ENCODE results near the gene SLF2.
A peak's percentile ranks its signal among the peaks of the same experiment; 100 is the strongest.

Gene SLF2

GRCh38 chr10:100986952-100987684, 74.4 kb downstream of the SLF2 start, which contains the start of the genes MRPL43 and TWNK:
Gene MRPL43, minus strand, starts transcription at chr10:100987497. Its CDS starts 54 bp downstream, at chr10:100987443.
Gene TWNK, plus strand, starts transcription at chr10:100987543. Its CDS starts 668 bp downstream, at chr10:100988211.
- peak; percentile 84 for DNase-seq
- in situ Hi-C loops (cut with HindIII; ENCODE audit: low pct_ligation_motif_present, low pct_unique_long_range_greater_than_20kb, low sequenced_read_pairs): no loop called here

- DNase-seq: no peak
- in situ Hi-C loops (cut with HindIII; ENCODE audit: low pct_ligation_motif_present, low pct_unique_long_range_greater_than_20kb, low sequenced_read_pairs): no loop called here
Observed at GRCh38 chr10:100987685-100988049, 74.9 kb downstream of the SLF2 start.

GRCh38 chr10:100988166-100988565, 75.4 kb downstream of the SLF2 start:
- no peak for DNase-seq
- in situ Hi-C loops (cut with HindIII; ENCODE audit: low pct_ligation_motif_present, low pct_unique_long_range_greater_than_20kb, low sequenced_read_pairs): no loop called here

- in situ Hi-C loops (cut with HindIII; ENCODE audit: low pct_ligation_motif_present, low pct_unique_long_range_greater_than_20kb, low sequenced_read_pairs): no loop called here
- DNase-seq: no peak
Observed at GRCh38 chr10:100989088-100989487, 76.3 kb downstream of the SLF2 start.

- in situ Hi-C loops (cut with HindIII; ENCODE audit: low pct_ligation_motif_present, low pct_unique_long_range_greater_than_20kb, low sequenced_read_pairs): no loop called here
- DNase-seq: peak; percentile 57
Observed at GRCh38 chr10:100993986-100994708, 81.4 kb downstream of the SLF2 start.

- in situ Hi-C loops (cut with HindIII; ENCODE audit: low pct_ligation_motif_present, low pct_unique_long_range_greater_than_20kb, low sequenced_read_pairs): no loop called here
- no peak for DNase-seq
Observed at GRCh38 chr10:100995181-100995580, 82.4 kb downstream of the SLF2 start.

- in situ Hi-C loops (cut with HindIII; ENCODE audit: low pct_ligation_motif_present, low pct_unique_long_range_greater_than_20kb, low sequenced_read_pairs): no loop called here
- peak; percentile 48 for DNase-seq
Observed at GRCh38 chr10:100996678-100997359, 84.1 kb downstream of the SLF2 start.

- in situ Hi-C loops (cut with HindIII; ENCODE audit: low pct_ligation_motif_present, low pct_unique_long_range_greater_than_20kb, low sequenced_read_pairs): no loop called here
- DNase-seq: peak; percentile 87
Observed at GRCh38 chr10:100997360-100998182, 84.8 kb downstream of the SLF2 start.

- in situ Hi-C loops (cut with HindIII; ENCODE audit: low pct_ligation_motif_present, low pct_unique_long_range_greater_than_20kb, low sequenced_read_pairs): no loop called here
Observed at GRCh38 chr10:100998183-100998990, 85.6 kb downstream of the SLF2 start.

GRCh38 chr10:100998991-100999741, 86.4 kb downstream of the SLF2 start:
- peak; percentile 79 for DNase-seq
- in situ Hi-C loops (cut with HindIII; ENCODE audit: low pct_ligation_motif_present, low pct_unique_long_range_greater_than_20kb, low sequenced_read_pairs): no loop called here

More at GRCh38 chr10:100998183-100998990, 85.6 kb downstream of the SLF2 start:
- peak; percentile 85 for DNase-seq

- in situ Hi-C loops (cut with HindIII; ENCODE audit: low pct_ligation_motif_present, low pct_unique_long_range_greater_than_20kb, low sequenced_read_pairs): no loop called here
- no peak for DNase-seq
Observed at GRCh38 chr10:100999742-101000126, 87.0 kb downstream of the SLF2 start, which contains the start of gene LZTS2. Gene LZTS2, plus strand, starts transcription at chr10:100999808. Its CDS starts 2,731 bp downstream, at chr10:101002539.

- in situ Hi-C loops (cut with HindIII; ENCODE audit: low pct_ligation_motif_present, low pct_unique_long_range_greater_than_20kb, low sequenced_read_pairs): no loop called here
- DNase-seq: peak; percentile 50
Observed at GRCh38 chr10:101000127-101000914, 87.6 kb downstream of the SLF2 start.

GRCh38 chr10:101000915-101001658, 88.3 kb downstream of the SLF2 start:
- DNase-seq: peak; percentile 83
- in situ Hi-C loops (cut with HindIII; ENCODE audit: low pct_ligation_motif_present, low pct_unique_long_range_greater_than_20kb, low sequenced_read_pairs): no loop called here

- in situ Hi-C loops (cut with HindIII; ENCODE audit: low pct_ligation_motif_present, low pct_unique_long_range_greater_than_20kb, low sequenced_read_pairs): no loop called here
Observed at GRCh38 chr10:101001659-101002035, 88.9 kb downstream of the SLF2 start.

GRCh38 chr10:101002456-101002855, 89.7 kb downstream of the SLF2 start:
- no peak for DNase-seq
- in situ Hi-C loops (cut with HindIII; ENCODE audit: low pct_ligation_motif_present, low pct_unique_long_range_greater_than_20kb, low sequenced_read_pairs): no loop called here

More at GRCh38 chr10:101001659-101002035, 88.9 kb downstream of the SLF2 start:
- no peak for DNase-seq
